ENCODE data around the gene ZNF410. TPM values are rescaled to one million over a fixed set of nuclear protein-coding genes. Genes with fewer than 3 reads are reported as not detected.

Gene ZNF410
- total and polyA plus RNA-seq, 2 donors (not counting 3 experiments of a cell fraction or from before 2014, with no cell fraction given) = 21.8 to 45.0 TPM

DNA sequence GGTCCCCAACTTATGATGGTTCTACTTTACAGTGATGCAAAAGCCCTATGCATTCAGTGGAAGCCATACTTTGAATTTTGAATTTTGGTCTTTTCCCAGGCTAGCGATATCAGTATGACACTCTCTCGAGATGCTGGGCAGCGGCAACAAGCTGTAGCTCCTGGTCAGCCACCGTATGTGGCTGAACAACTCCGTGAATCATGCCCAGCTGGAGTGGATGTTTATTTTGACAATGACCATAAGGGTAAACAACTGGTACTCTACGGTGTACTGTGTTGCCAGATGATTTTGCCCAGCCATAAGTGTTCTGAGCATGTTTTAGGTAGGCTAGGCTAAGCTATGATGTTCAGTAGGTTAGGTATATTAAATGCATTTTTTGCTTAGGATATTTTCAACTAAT is 8.2 kb upstream of the ZNF410 start:
- no peaks in the 10 kb centered on the region for H3K4me1 ChIP-seq (ENCODE audit: control insufficient read depth, extremely low read depth, insufficient read depth, low read length)
- no peak overlapping the region for H3K9ac ChIP-seq (replicated peaks; ENCODE audit: extremely low read depth, insufficient read depth, low read length)
- no peak overlapping the region for H3K27ac ChIP-seq (ENCODE audit: insufficient read depth, low read depth, low read length)
- dilution Hi-C loops (cut with MboI; ENCODE audit: extremely low pct_ligation_motif_present, low sequenced_read_pairs) (no loop called here), intact Hi-C loops (cut with micrococcal nuclease) (no loop called here)
- no peaks in the 10 kb centered on the region for H3K9me3 ChIP-seq (replicated peaks; ENCODE audit: control insufficient read depth, insufficient read depth, low read length)
- FAIRE-seq = no peak
- H3K4me3 ChIP-seq (replicated peaks in 1 of 3; ENCODE audit: insufficient read depth in 1 of 3, low read depth in 1 of 3, low read length in 3 of 3) = no peak overlapping the region
- TF ChIP-seq, protein P1, sequence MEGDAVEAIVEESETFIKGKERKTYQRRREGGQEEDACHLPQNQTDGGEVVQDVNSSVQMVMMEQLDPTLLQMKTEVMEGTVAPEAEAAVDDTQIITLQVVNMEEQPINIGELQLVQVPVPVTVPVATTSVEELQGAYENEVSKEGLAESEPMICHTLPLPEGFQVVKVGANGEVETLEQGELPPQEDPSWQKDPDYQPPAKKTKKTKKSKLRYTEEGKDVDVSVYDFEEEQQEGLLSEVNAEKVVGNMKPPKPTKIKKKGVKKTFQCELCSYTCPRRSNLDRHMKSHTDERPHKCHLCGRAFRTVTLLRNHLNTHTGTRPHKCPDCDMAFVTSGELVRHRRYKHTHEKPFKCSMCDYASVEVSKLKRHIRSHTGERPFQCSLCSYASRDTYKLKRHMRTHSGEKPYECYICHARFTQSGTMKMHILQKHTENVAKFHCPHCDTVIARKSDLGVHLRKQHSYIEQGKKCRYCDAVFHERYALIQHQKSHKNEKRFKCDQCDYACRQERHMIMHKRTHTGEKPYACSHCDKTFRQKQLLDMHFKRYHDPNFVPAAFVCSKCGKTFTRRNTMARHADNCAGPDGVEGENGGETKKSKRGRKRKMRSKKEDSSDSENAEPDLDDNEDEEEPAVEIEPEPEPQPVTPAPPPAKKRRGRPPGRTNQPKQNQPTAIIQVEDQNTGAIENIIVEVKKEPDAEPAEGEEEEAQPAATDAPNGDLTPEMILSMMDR (IDR thresholded peaks at IDR 0.05; ENCODE audit: extremely low read depth in 1 of 2, insufficient read depth in 1 of 2, low read depth in 1 of 2, low read length in 2 of 2) = no peak
- TF ChIP-seq EZH2 (IDR thresholded peaks at IDR 0.05; ENCODE audit: borderline replicate concordance, low read depth, low read length, severe bottlenecking) (no peak), POLR2AphosphoS5 (IDR thresholded peaks at IDR 0.05; ENCODE audit: insufficient read depth, low read depth, low read length) (no peak), GATA2 (IDR thresholded peaks at IDR 0.05; ENCODE audit: insufficient read depth, insufficient read length, low read depth, low read length) (no peak), MYC (IDR thresholded peaks at IDR 0.05; ENCODE audit: low read depth, low read length) (no peak)
- no peak overlapping the region for H2AFZ ChIP-seq (ENCODE audit: low read depth, low read length)
- no peaks in the 10 kb centered on the region for H3K79me2 ChIP-seq (ENCODE audit: control insufficient read depth, insufficient read depth, low read length)
- no peaks in the 10 kb centered on the region for H3K9me1 ChIP-seq (replicated peaks; ENCODE audit: control insufficient read depth, extremely low read depth, insufficient read depth, low read length)
- CTCF ChIA-PET = interaction anchor here (1.0 to 1.6 kb wide), 3 partner anchors 12 to 124 kb away, joined by 3 to 4 read pairs (median 3); no protein-coding TSS in a partner anchor
- POLR2A ChIA-PET = no interaction called here
- no TSS peak for BruUV-seq (replicated peaks)
- no peaks in the 10 kb centered on the region for H3K27me3 ChIP-seq (ENCODE audit: control insufficient read depth in 2 of 2, insufficient read depth in 2 of 2, low read length in 2 of 2)
- no peaks in the 10 kb centered on the region for H4K20me1 ChIP-seq (replicated peaks; ENCODE audit: control insufficient read depth, extremely low read depth, insufficient read depth, low read length)
- no peak overlapping the region for H3K4me2 ChIP-seq (ENCODE audit: insufficient read depth, low read length)
- H3K36me3 ChIP-seq (ENCODE audit: control insufficient read depth in 2 of 2, extremely low read depth in 1 of 2, insufficient read depth in 2 of 2, low read length in 2 of 2) = no peaks in the 10 kb centered on the region
- DNase-seq (ENCODE audit: low read depth, low spot score) = no peak

DNA sequence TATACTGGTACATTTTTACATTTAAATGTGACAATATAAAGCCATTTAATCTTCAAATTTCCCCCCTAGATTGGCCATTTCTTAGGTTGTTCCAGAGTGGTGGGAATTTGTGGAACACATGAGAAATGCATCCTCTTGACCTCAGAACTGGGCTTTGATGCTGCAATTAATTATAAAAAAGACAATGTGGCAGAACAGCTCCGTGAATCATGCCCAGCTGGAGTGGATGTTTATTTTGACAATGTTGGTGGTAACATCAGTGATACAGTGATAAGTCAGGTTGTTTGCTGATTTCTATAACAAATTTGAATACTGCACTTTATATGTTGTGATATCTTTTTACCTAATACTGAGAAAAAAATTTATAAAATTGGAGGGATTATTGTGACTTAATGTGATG is 7.6 kb upstream of the ZNF410 start:
- ChIA-PET CTCF (no interaction called here), POLR2A (no interaction called here)
- TF ChIP-seq POLR2AphosphoS5 (IDR thresholded peaks at IDR 0.05; ENCODE audit: insufficient read depth, low read depth, low read length) (no peak), EZH2 (IDR thresholded peaks at IDR 0.05; ENCODE audit: borderline replicate concordance, low read depth, low read length, severe bottlenecking) (no peak), POLR2A (IDR thresholded peaks at IDR 0.05; ENCODE audit: low read depth, low read length) (no peak), FOS (IDR thresholded peaks at IDR 0.05; ENCODE audit: borderline replicate concordance, insufficient read depth, low read length) (no peak), GATA2 (IDR thresholded peaks at IDR 0.05; ENCODE audit: insufficient read depth, insufficient read length, low read depth, low read length) (no peak), JUN (IDR thresholded peaks at IDR 0.05; ENCODE audit: borderline replicate concordance, insufficient read depth, insufficient read length, low read depth) (no peak), MYC (IDR thresholded peaks at IDR 0.05; ENCODE audit: low read depth, low read length) (no peak)
- TF ChIP-seq, protein P2, sequence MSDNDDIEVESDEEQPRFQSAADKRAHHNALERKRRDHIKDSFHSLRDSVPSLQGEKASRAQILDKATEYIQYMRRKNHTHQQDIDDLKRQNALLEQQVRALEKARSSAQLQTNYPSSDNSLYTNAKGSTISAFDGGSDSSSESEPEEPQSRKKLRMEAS (IDR thresholded peaks at IDR 0.05; ENCODE audit: insufficient read depth, insufficient read length) = no peak
- TF ChIP-seq, protein P1 (IDR thresholded peaks at IDR 0.05; ENCODE audit: extremely low read depth in 1 of 2, insufficient read depth in 1 of 2, low read depth in 1 of 2, low read length in 2 of 2) = no peak
- Histone ChIP-seq H3K27ac (ENCODE audit: insufficient read depth, low read depth, low read length) (no peak overlapping the region), H3K9me1 (replicated peaks; ENCODE audit: control insufficient read depth, extremely low read depth, insufficient read depth, low read length) (no peaks in the 10 kb centered on the region), H2AFZ (ENCODE audit: low read depth, low read length) (no peak overlapping the region), H3K9ac (replicated peaks; ENCODE audit: extremely low read depth, insufficient read depth, low read length) (no peak overlapping the region), H3K4me1 (ENCODE audit: control insufficient read depth, extremely low read depth, insufficient read depth, low read length) (no peaks in the 10 kb centered on the region), H3K27me3 (ENCODE audit: control insufficient read depth in 2 of 2, insufficient read depth in 2 of 2, low read length in 2 of 2) (no peaks in the 10 kb centered on the region), H3K36me3 (ENCODE audit: control insufficient read depth in 2 of 2, extremely low read depth in 1 of 2, insufficient read depth in 2 of 2, low read length in 2 of 2) (no peaks in the 10 kb centered on the region), H4K20me1 (replicated peaks; ENCODE audit: control insufficient read depth, extremely low read depth, insufficient read depth, low read length) (no peaks in the 10 kb centered on the region), H3K9me3 (replicated peaks; ENCODE audit: control insufficient read depth, insufficient read depth, low read length) (no peaks in the 10 kb centered on the region), H3K4me3 (replicated peaks in 1 of 3; ENCODE audit: insufficient read depth in 1 of 3, low read depth in 1 of 3, low read length in 3 of 3) (no peak overlapping the region), H3K79me2 (ENCODE audit: control insufficient read depth, insufficient read depth, low read length) (no peaks in the 10 kb centered on the region), H3K4me2 (ENCODE audit: insufficient read depth, low read length) (no peak overlapping the region)
- no peak for DNase-seq (ENCODE audit: low read depth, low spot score)
- no TSS peak for BruUV-seq (replicated peaks)
- intact Hi-C loops (cut with micrococcal nuclease) (no loop called here), dilution Hi-C loops (cut with MboI; ENCODE audit: extremely low pct_ligation_motif_present, low sequenced_read_pairs) (no loop called here)
- FAIRE-seq = no peak

All from endothelial cell of umbilical vein (primary cell).